ENCODE results near the gene UNC5C.

- TF ChIP-seq CTCF (IDR thresholded peaks at IDR 0.05) (no peak), TCF7L2 (IDR thresholded peaks at IDR 0.05; ENCODE audit: low read depth, low read length) (no peak)
Observed at GRCh38 chr4:95120456-95120855, 428.3 kb downstream of the UNC5C start.

Measured in Panc1 (cell line).